Spleen (tissue), 11 donors: ENCODE data around the gene SDK1. TPM values are rescaled to one million over a fixed set of nuclear protein-coding genes. Genes with fewer than 3 reads are reported as not detected.
A peak's percentile ranks its signal among the peaks of the same experiment; 100 is the strongest.

Experiments
- DNase-seq: peaks from one replicate; pipeline ENCODE4 v3.0.0-alpha.2; 2020
- H3K27ac ChIP-seq, 8 donors: fragments of 200-600 bp; sonication (generic) in 7 of 8; 1 replicate in 4 of 8; 2 replicates in 4 of 8; pipeline versions ENCODE4 v1.5.0 to v1.8.0; 2016 to 2021; ENCODE audit warnings: inconsistent platforms in 4 of 8, mild to moderate bottlenecking in 4 of 8, moderate library complexity in 1 of 8
- H3K27me3 ChIP-seq, 7 donors: fragments of 200-600 bp; sonication (generic) in 6 of 7; replicated peaks in 1 of 7; 1 replicate in 4 of 7; 2 replicates in 3 of 7; pipeline versions ENCODE4 v1.5.0 to v1.8.0; 2016 to 2021; ENCODE audit warnings: inconsistent platforms in 3 of 7, mild to moderate bottlenecking in 1 of 7
- H3K36me3 ChIP-seq, 6 donors: fragments of 200-600 bp; sonication (generic) in 5 of 6; 1 replicate in 4 of 6; 2 replicates in 2 of 6; pipeline versions ENCODE4 v1.5.0 to v1.8.0; 2016 to 2021; ENCODE audit warnings: inconsistent platforms in 2 of 6
- H3K4me1 ChIP-seq, 6 donors: fragments of 200-600 bp; sonication (generic) in 5 of 6; 1 replicate in 3 of 6; 2 replicates in 3 of 6; pipeline versions ENCODE4 v1.5.0 to v1.8.0; 2016 to 2021; ENCODE audit warnings: inconsistent platforms in 3 of 6
- H3K4me3 ChIP-seq, 8 donors: fragments of 200-600 bp; sonication (generic) in 7 of 8; 1 replicate in 4 of 8; 2 replicates in 4 of 8; pipeline versions ENCODE4 v1.5.0 to v1.8.0; 2016 to 2021; ENCODE audit warnings: inconsistent platforms in 4 of 8, mild to moderate bottlenecking in 4 of 8, moderate library complexity in 2 of 8
- H3K9me3 ChIP-seq, 8 donors: fragments of 200-600 bp; sonication (generic) in 7 of 8; 1 replicate in 4 of 8; 2 replicates in 4 of 8; pipeline versions ENCODE4 v1.5.0 to v1.8.0; 2016 to 2021; ENCODE audit warnings: inconsistent platforms in 4 of 8
- CTCF ChIP-seq, 11 experiments: fragments of 200-600 bp in 7 of 11; fragments of 450-650 bp in 4 of 11; sonication (generic) in 4 of 11; IDR thresholded peaks in 8 of 11; conservative IDR thresholded peaks in 3 of 11; 1 replicate in 7 of 11; 2 replicates in 4 of 11; pipeline versions ENCODE4 v1.4.0 to v1.8.0; 2016 to 2021; ENCODE audit warnings: antibody characterized with exemption in 11 of 11, inconsistent platforms in 4 of 11, mild to moderate bottlenecking in 1 of 11
- POLR2A ChIP-seq, 3 donors: fragments of 450-650 bp; IDR thresholded peaks; one replicate each; pipeline ENCODE4 v1.5.1; 2017; ENCODE audit warnings: antibody characterized with exemption in 3 of 3, mild to moderate bottlenecking in 1 of 3
- POLR2AphosphoS5 ChIP-seq, 3 donors: sonication (generic); formaldehyde crosslinking; IDR thresholded peaks; one replicate each; pipeline ENCODE4 v1.5.1; 2017; ENCODE audit warnings: antibody characterized with exemption in 3 of 3
- WGBS, 5 donors: extraction: QIAGEN DNeasy Blood & Tissue Kit in 3 of 5; methylation state at CpG; one replicate each; pipeline versions ENCODE4 v1.1.5 to v1.1.7; 2013 to 2018; 5-methylcytosine and 5-hydroxymethylcytosine counted together
- intact Hi-C: fragments of 100-400 bp; cut with DNase I; formaldehyde crosslinking; loops from one replicate; pipeline ENCODE4 v1.15.0; 2023; ENCODE audit warnings: low total_unique reads
- polyA plus RNA-seq, 3 donors: library from polyadenylated mRNA; stranded (reverse); fragments of 200-250 nt; gene quantifications; one replicate each; pipeline ENCODE4 v1.2.1, GENCODE V29; 2013
- total RNA-seq, 7 donors: library from RNA; depleted of rRNA in 3 of 7; stranded (reverse); fragments of >200 nt in 3 of 7; fragmentation: NEBNext Ultra II Directional in 4 of 7; extraction: Animal tissue kit (Norgen Biotek cat#: 25700) in 4 of 7; gene quantifications; one replicate each; pipeline versions ENCODE4 v1.1.0 to v1.2.1, GENCODE V29; 2016 to 2021
- donor health status: healthy with polysubstance abuse.
- donor health status: DM: no; HTN: no; CAD: no; lungs with moderate emphysema.
- donor health status: DM: no; HTN: no; CAD: no.
- donor health status: Bipolar disorder and iron deficiency.
- donor health status: healthy.
- donor health status: DM: no; HTN: no; CAD: no.
- donor health status: DM: yes; HTN: yes; CAD: no.

The SDK1 gene
- total and polyA plus RNA-seq, 10 donors = 3.2 to 54.1 (median 35.1) TPM

DNA sequence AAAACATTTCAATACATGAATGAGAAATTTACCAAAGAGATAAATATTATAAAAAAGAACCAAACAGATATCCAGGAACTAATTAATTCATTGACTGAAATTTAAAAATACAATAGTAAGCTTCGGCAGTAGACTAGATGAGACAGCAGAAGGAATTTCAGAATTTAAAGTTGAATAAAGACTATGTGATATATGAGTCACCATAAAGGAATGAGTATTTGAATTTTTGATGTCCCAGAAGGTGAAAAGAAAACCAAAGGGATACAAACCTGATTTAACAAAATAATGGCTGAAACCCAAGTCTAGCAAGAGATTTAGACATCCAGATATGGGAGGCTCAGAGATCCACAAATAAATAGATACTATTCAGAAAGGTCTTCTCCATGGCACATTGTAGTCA, 757.1 kb downstream of the SDK1 start:
- intact Hi-C loops = no loop called here
- WGBS, 5 donors = 76 to 98% (median 96%) methylated on average over 1 of the region's 1 CpG

GRCh38 chr7:4065190-4065589, 764.1 kb downstream of the SDK1 start:
- no peaks in the 10 kb centered on the region for H3K36me3 ChIP-seq
- intact Hi-C loops = no loop called here
- 12 to 20% (median 17%) methylated on average over 5 of the region's 5 CpGs for WGBS, 5 donors
- no peaks in the 10 kb centered on the region for H3K27me3 ChIP-seq
- H3K27ac ChIP-seq = peak overlapping the region in 6 of 8 donors; percentile 10 to 87 (median 80)
- TF ChIP-seq POLR2A (IDR thresholded peaks at IDR 0.05) = no peak
- TF ChIP-seq CTCF (IDR thresholded peaks at IDR 0.05 in 8 of 11, conservative IDR thresholded peaks at IDR 0.05 in 3 of 11) = no peak
- no peak for TF ChIP-seq POLR2AphosphoS5 (IDR thresholded peaks at IDR 0.05)
- H3K9me3 ChIP-seq = peaks cover 0 to under 1% (median under 1%) of the 10 kb centered on the region in 8 donors
- no peak overlapping the region for H3K4me3 ChIP-seq
- H3K4me1 ChIP-seq = peaks cover 0 to 41% (median 17%) of the 10 kb centered on the region in 6 donors
- no peak for DNase-seq

More for the DNA sequence above, 757.1 kb downstream of the SDK1 start:
- H3K9me3 ChIP-seq = peaks cover 0 to 23% (median 10%) of the 10 kb centered on the region in 8 donors
- H3K4me3 ChIP-seq = no peak overlapping the region
- TF ChIP-seq POLR2A (IDR thresholded peaks at IDR 0.05) = no peak
- TF ChIP-seq CTCF (IDR thresholded peaks at IDR 0.05 in 8 of 11, conservative IDR thresholded peaks at IDR 0.05 in 3 of 11) = no peak
- TF ChIP-seq POLR2AphosphoS5 (IDR thresholded peaks at IDR 0.05) = no peak
- no peak for DNase-seq
- peaks cover 0 to 6% (median 0%) of the 10 kb centered on the region in 6 donors for H3K36me3 ChIP-seq
- H3K27ac ChIP-seq = no peak overlapping the region
- H3K4me1 ChIP-seq = no peaks in the 10 kb centered on the region
- peaks cover 0 to 14% (median 0%) of the 10 kb centered on the region in 7 donors for H3K27me3 ChIP-seq

- Histone ChIP-seq H3K4me3 (no peak overlapping the region), H3K9me3 (no peaks in the 10 kb centered on the region), H3K4me1 (peaks cover 0 to 41% (median 17%) of the 10 kb centered on the region in 6 donors), H3K27me3 (no peaks in the 10 kb centered on the region), H3K27ac (peak overlapping the region in 6 of 8 donors; percentile 26 to 87 (median 80)), H3K36me3 (no peaks in the 10 kb centered on the region)
- no peak for TF ChIP-seq POLR2AphosphoS5 (IDR thresholded peaks at IDR 0.05)
- no peak for TF ChIP-seq POLR2A (IDR thresholded peaks at IDR 0.05)
- TF ChIP-seq CTCF (IDR thresholded peaks at IDR 0.05 in 8 of 11, conservative IDR thresholded peaks at IDR 0.05 in 3 of 11) = no peak
- DNase-seq = no peak
- intact Hi-C loops = no loop called here
- WGBS, 5 donors = 89 to 95% (median 91%) methylated on average over 10 of the region's 10 CpGs
Observed at GRCh38 chr7:4066206-4066605, 765.2 kb downstream of the SDK1 start.

DNA sequence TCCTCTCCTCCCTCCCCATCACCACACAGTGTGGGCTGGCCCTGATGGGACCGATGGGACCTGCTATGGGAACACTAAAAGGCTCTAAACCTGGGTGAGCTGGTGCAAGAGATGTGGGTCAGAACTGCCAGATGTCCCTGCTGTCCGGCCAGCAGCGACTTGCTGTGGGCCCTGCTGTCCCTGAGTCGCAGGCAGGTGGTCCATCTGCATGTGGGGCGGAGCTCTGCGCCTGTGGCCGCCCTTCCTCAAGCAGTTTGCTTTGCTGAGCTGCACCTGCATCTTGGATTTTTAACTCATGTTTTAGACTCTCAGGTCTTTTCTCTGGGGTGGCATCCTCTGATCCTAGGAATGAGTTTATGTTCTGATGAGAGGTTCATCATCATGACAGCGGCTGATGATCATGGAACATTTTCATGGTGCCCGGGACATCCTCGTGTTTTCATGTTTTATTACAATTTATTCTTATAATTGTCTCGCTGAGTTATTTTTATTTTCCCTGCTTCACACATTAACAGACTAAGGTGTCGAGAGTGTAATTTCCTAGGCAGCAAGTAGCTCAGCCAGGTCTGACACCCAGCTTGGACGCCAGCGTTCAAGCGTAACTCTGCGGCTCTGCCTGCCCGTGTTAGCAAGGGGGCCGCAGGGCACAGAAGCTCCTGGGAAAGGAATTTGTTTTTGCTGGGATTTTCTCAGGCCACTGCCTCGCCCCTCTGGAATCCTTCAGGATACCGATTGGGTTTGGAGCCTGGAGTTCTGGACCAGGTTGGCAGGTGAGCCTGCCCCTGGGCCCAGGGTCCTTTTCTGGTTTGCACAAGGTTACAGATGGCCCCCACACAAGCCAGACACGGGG, 765.8 kb downstream of the SDK1 start:
- H3K36me3 ChIP-seq = no peaks in the 10 kb centered on the region
- peak overlapping the region in 7 of 8 donors; percentile 6 to 87 (median 77) for H3K27ac ChIP-seq
- DNase-seq = no peak
- H3K4me3 ChIP-seq = no peak overlapping the region
- H3K9me3 ChIP-seq = no peaks in the 10 kb centered on the region
- 79 to 89% (median 86%) methylated on average over 21 of the region's 21 CpGs for WGBS, 5 donors
- peaks cover 0 to 41% (median 17%) of the 10 kb centered on the region in 6 donors for H3K4me1 ChIP-seq
- TF ChIP-seq CTCF (IDR thresholded peaks at IDR 0.05 in 8 of 11, conservative IDR thresholded peaks at IDR 0.05 in 3 of 11) = no peak
- no peak for TF ChIP-seq POLR2AphosphoS5 (IDR thresholded peaks at IDR 0.05)
- no peak for TF ChIP-seq POLR2A (IDR thresholded peaks at IDR 0.05)
- no peaks in the 10 kb centered on the region for H3K27me3 ChIP-seq
- intact Hi-C loops = no loop called here
